ENCODE results near the gene CLK2.
A peak's percentile ranks its signal among the peaks of the same experiment; 100 is the strongest.
"Not testable (repeated sequence)": the region's sequence is repeated elsewhere in the genome, so short reads cannot be mapped to it uniquely, and the experiment has no call there.

Gene CLK2

DNA sequence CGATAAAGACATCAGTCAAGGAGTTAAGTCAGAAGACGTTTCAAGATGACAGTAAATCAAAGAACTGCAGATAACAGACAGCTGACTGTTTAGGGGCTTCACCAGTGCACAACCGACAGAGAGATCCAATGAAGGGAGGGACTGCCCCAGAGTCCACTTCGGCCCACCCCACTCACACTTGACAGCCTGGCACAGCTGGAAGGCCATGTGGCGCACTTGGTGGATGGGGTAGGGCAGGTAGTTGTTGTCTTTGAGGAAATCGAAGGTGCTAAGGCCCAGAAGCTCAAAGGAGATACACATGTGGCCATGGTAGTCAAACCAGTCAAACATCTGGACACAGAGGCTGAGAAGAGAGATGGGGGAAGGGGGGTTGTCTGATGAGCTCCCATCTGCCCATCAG, 6.8 kb downstream of the CLK2 start:
- DNase-seq (ENCODE audit: low read depth), result no peak

DNA sequence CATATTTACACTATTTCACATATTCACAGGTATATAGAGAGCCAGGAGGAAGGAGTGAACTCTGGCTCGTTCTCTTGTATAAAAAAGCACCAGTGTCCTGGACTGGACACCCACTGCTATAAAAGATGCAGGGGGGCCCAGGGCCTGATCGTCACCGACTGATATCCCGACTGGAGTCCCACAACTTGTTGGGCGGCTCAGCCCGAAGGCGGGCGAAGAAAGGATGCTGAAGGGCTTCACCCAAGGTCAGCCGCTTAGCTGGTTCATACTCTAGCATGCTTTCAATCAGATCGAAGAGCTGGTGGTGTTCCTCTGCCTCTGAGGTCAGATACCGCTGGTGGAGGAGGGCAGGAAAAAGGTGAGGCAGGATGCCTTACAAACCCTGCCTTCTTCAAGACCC, 10.2 kb downstream of the CLK2 start:
- DNase-seq (ENCODE audit: low read depth), result no peak

DNA sequence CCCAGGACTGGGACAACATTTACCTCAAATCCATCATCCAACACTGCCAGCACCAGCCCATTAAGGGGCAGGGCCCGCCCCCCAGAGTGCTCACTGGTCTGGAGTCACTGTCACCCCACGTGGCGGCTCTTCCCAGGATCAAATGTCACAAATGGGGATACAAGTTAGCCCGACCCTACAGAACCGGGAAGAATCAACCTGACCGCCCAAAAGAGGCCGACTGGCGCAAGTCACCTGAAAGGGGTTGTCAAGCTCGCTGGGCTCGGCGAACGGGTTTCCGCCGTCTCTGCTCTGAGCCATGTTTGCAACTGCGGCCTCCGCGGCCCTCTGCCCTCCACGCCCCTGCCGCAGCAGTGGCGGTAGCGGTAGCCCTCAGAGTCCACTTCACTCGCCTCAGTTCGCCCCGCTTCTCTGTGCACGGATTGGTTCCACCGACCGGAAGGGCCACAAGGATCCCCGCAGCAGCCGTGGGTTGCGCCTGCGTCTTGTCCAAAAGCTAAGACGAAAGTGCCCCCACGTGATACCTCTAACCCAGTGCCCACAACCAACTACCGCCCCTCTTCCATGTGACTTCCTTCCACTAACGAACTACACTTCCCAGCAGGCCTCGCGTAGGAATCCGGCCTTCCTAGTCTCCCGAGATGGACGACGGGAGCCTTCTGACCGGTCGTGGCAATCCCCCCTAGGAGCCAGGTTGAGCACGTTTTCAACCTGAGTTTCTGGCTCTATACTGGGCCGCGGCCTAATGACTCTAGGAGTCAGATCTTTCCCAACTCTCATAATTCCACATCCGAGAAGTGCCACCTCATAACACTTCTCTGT, 11.2 kb downstream of the CLK2 start, which contains the start of gene SCAMP3:
SCAMP3 (minus strand) TSS at position 509 of the 822 bp plus-strand sequence; CDS start at position 300, 209 bp downstream.
- DNase-seq (ENCODE audit: low read depth), result peak; percentile 98

DNA sequence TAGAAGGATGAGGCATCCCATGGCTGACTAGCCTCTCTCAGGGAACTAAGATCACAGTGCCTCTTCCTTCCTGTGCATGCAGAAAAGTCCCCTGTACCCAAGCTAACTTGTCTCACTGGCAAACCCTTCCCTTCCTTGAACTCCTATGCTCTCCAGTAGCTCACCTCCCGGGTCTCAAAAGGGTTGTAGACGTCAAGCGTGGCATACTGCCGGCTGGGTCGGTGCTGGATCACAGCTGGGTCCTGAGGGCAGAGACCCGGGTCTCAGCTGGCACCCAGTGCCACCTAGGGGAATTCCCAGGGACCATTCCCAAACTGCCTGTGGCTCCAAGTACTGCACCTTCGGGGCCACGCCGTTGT, 11.8 kb downstream of the CLK2 start:
- no peak for DNase-seq (ENCODE audit: low read depth)

GRCh38 chr1:155260276-155260675, 13.0 kb downstream of the CLK2 start:
- DNase-seq (ENCODE audit: low read depth), result no peak

DNA sequence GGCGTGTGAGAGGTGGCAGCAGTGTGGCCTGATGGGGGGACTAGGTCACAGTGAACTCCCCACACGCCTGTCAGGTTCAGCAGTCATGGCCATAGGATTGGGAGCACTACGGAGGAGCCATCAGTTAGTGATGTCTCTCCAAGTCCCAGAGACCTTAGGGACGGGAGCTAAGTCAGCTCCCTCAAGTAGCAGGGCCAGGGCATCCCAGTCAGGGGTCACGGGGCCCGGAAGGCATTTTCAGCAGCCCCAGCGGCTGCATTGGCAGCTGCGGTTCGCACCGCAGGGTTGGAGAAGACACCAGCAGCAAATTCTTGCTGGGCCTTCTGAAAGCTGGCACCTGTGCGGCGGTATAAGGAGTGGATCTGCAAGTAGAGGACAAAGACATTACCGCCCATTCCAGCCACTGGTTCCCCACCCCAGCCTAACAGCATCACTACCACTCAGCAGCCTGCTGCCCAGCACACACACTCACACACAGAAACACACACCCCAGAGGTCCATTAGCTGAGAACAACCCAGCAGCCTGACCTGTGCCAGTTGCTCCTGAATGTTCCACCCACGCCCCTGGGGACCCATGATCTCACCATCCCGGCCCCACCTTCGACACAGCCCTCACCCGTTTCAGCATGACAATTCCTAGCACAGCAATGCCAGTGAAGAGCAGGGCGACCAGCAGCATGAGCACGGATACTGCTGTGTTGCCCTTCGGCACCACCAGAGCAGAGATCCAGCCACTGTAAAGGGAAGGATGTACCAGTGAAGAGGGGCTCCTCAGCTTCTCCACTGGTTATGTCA, 17.0 kb downstream of the CLK2 start:
- no peak for DNase-seq (ENCODE audit: low read depth)

GRCh38 chr1:155255243-155256007, 17.9 kb downstream of the CLK2 start, which contains the start of gene ENTREP3:
ENTREP3 (minus strand) TSS chr1:155255483; CDS start chr1:155254877, 606 bp downstream.
- no peak for DNase-seq (ENCODE audit: low read depth)

- DNase-seq (ENCODE audit: low read depth), result no peak
Measured at GRCh38 chr1:155254714-155255242, 18.5 kb downstream of the CLK2 start.

DNA sequence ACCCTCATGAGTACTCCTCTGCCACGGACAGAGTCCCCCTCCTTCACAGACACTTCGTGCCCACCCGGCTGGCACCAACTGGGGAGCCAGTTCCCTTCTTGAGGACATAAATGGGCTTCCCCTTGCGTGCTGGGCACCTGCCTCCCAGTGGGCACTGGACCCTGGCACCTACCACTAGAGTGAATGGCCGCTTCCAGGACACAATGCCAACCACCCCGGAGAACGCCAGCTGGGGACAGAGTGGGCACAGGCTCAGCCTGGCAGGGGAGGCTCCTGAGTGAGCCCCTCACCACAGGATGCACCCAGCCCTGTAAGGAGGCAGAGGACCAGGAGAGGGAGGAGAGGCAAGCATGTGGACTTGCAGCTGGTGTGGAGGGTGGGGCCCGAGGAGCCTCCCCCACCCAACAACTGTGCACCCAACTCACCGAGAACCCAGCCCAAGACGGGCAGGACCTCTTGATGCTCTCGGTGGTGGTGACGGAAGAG, 19.0 kb downstream of the CLK2 start:
- DNase-seq (ENCODE audit: low read depth), result no peak

GRCh38 chr1:155253797-155254196, 19.5 kb downstream of the CLK2 start:
- DNase-seq (ENCODE audit: low read depth), result no peak

- DNase-seq (ENCODE audit: low read depth), result no peak
Measured at GRCh38 chr1:155253208-155253607, 20.1 kb downstream of the CLK2 start.

- no peak for DNase-seq (ENCODE audit: low read depth)
Measured at GRCh38 chr1:155251566-155251965, 21.7 kb downstream of the CLK2 start.

- DNase-seq (ENCODE audit: low read depth), result no peak
Measured at GRCh38 chr1:155250633-155251449, 22.5 kb downstream of the CLK2 start.

DNA sequence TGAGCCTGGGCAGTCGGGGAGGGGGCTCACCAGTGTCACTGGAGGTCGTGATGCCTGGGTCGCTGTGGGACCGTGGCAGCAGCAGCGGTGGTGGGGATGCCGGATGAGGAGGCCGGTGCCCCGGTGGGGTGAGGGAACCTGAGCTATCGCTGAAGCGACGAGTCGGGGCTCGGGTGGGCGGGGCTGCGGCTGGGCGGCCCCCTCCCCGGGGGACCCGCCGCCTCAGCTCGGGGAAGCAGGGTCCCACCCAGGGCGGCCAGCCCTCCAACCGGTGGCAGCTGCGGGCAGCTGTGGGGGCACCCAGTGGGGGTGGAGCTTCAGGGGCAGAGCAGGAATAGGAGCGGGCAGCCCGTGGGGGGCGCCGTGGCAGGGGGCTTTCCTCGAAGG, 23.1 kb downstream of the CLK2 start:
- DNase-seq (ENCODE audit: low read depth), result no peak

- DNase-seq (ENCODE audit: low read depth), result no peak
Measured at GRCh38 chr1:155247667-155248553, 25.4 kb downstream of the CLK2 start.

GRCh38 chr1:155246796-155247195, 26.5 kb downstream of the CLK2 start:
- not testable (repeated sequence) for DNase-seq (ENCODE audit: low read depth)

DNA sequence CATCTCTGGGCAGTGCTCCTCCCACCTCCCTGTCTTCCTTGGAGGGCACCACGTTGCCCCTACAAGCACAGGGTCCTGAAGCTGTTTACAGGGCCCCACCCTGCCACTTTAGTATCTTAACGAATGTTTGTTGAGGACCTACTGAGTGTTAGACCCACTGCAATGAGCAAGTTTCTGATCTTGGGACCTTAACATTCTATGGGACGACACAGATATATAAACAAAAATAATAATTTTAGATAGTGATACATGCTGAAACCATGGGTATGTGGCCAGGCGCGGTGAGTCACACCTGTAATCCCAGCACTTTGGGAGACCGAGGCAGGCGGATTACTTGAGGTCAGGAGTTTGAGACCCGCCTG, 28.2 kb downstream of the CLK2 start:
- no peak for DNase-seq (ENCODE audit: low read depth)

DNA sequence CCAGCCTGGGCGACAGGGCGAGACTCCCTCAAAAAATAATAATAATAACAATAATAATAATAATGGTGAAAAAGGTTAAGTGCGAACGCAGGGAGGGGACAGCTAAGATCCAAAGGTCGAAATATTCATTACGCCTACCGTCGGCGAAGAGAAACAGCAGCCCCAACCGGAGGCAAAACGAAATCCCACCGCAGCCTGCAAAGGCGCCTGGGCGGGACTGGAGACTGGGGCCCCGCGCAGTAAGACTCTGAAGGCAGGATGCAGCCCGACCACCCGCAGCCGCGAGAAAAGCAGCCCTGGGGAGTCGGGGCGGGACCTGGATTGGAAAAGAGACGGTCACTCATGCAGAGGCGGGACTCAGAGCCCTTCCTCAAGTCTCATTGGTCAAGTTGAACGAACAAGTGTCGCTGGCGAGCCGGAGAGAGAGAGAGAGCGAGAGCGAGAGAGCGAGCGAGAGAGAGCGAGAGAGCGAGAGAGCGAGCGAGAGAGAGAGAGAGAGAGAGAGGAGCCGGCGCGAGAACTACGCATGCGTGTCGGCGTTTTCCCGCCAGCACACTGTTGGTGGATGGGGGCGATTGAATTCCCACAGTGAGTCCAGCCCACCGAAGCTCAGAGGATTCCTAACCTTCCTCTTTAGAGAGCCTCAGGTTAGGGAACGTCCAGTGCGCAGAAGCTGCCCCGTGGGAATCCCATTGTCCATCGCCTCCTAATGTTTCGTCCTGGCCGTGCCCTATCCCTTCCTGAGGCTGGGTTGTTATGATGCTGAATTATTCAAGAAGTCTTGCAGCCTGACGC, 28.7 kb downstream of the CLK2 start:
- peak; percentile 99 for DNase-seq (ENCODE audit: low read depth)

GRCh38 chr1:155242805-155243358, 30.4 kb downstream of the CLK2 start:
- DNase-seq (ENCODE audit: low read depth), result no peak
